Measurements from ENCODE around the gene AKAP1.

DNA sequence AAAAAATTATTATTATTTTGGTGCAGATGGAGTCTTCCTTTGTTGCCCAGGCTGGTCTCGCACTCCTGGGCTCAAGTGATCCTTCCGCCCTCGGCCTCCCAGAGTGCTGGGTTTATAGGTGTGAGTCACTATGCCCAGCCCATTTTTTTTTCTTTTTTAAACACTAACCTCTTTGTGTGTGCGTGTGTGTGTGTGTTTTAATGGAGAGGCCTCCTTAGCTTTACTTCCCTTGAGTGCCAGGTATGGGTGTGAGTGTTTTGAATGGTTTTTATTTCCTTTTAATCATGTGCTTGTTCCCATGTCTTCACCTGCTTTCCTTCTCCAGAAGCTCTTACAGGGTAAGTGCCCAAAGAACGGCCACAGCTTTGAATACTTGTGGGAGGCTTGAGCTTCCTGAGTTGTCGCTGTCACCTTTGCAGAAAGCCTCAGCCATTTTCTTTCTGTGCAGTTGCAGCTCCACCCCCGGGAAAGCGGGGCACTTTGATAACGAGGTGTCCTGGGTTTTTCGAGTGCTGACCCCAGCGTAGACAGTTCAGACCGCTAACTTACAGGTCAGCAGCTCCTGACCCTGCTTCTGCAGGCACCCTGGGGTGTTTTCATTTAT, 22.6 kb downstream of the AKAP1 start:
- TF ChIP-seq CTCF (IDR thresholded peaks at IDR 0.05): no peak
- no peak for TF ChIP-seq POLR2A (IDR thresholded peaks at IDR 0.05; ENCODE audit: low read depth)

All from esophagus muscularis mucosa (tissue), 3 donors.